ENCODE results near the gene CST7.

DNA sequence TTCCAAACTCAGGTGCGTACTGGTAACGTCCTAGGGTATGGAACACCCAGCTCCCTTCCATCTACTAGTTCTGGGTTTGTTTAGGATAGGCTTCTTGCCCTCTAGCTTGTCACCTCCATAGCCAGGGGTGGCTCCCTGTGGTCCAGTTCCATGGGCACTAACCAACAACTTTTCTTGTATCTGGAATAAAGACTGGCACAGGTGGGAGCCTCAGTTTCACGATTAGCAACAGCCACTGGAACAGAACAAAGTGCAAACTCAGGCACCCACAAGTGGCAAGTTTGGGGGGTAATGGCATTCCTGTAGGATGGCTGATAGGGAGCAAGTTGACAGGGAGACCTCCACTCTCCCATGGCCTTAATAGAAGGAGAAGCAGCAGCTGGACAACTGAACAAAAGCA is 49.1 kb downstream of the CST7 start:
- TF ChIP-seq, protein P1, sequence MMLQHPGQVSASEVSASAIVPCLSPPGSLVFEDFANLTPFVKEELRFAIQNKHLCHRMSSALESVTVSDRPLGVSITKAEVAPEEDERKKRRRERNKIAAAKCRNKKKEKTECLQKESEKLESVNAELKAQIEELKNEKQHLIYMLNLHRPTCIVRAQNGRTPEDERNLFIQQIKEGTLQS (CRISPR knock-in tag; conservative IDR thresholded peaks at IDR 0.05) = no peak
- TF ChIP-seq, protein P2, sequence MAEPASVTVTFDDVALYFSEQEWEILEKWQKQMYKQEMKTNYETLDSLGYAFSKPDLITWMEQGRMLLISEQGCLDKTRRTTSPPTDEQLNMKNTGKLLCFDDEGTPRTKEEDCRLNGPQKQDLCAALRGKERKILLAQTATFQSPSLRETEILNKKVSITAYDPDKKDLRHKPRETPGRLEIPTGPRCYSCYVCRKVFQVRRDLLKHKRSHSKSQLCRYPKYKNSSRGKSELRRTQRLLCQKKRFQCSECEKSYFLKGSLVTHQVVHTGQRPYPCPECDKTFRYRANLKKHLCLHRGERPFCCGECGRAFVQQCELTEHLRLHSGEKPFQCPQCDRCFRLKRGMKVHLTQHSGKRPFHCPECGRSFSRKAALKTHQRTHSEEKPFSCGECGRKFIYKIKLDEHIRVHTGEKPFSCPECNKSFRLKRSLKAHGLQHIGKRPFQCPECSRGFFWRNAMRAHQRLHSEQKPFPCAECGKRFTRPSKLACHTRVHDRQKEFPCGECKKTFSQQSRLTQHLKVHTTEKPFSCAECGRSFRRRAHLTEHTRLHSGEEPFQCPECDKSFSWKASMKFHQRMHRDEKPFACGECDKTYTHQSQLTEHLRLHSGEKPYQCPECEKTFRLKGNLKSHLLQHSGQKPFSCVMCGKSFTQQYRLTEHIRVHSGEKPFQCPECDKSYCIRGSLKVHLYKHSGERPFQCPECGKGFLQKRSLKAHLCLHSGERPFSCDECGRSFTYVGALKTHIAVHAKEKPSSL (CRISPR knock-in tag; conservative IDR thresholded peaks at IDR 0.05) = no peak
- TF ChIP-seq, protein P3, sequence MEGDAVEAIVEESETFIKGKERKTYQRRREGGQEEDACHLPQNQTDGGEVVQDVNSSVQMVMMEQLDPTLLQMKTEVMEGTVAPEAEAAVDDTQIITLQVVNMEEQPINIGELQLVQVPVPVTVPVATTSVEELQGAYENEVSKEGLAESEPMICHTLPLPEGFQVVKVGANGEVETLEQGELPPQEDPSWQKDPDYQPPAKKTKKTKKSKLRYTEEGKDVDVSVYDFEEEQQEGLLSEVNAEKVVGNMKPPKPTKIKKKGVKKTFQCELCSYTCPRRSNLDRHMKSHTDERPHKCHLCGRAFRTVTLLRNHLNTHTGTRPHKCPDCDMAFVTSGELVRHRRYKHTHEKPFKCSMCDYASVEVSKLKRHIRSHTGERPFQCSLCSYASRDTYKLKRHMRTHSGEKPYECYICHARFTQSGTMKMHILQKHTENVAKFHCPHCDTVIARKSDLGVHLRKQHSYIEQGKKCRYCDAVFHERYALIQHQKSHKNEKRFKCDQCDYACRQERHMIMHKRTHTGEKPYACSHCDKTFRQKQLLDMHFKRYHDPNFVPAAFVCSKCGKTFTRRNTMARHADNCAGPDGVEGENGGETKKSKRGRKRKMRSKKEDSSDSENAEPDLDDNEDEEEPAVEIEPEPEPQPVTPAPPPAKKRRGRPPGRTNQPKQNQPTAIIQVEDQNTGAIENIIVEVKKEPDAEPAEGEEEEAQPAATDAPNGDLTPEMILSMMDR (IDR thresholded peaks at IDR 0.05) = no peak
- TF ChIP-seq SP1 (CRISPR knock-in tag; conservative IDR thresholded peaks at IDR 0.05) = no peak
- TF ChIP-seq, protein P4, sequence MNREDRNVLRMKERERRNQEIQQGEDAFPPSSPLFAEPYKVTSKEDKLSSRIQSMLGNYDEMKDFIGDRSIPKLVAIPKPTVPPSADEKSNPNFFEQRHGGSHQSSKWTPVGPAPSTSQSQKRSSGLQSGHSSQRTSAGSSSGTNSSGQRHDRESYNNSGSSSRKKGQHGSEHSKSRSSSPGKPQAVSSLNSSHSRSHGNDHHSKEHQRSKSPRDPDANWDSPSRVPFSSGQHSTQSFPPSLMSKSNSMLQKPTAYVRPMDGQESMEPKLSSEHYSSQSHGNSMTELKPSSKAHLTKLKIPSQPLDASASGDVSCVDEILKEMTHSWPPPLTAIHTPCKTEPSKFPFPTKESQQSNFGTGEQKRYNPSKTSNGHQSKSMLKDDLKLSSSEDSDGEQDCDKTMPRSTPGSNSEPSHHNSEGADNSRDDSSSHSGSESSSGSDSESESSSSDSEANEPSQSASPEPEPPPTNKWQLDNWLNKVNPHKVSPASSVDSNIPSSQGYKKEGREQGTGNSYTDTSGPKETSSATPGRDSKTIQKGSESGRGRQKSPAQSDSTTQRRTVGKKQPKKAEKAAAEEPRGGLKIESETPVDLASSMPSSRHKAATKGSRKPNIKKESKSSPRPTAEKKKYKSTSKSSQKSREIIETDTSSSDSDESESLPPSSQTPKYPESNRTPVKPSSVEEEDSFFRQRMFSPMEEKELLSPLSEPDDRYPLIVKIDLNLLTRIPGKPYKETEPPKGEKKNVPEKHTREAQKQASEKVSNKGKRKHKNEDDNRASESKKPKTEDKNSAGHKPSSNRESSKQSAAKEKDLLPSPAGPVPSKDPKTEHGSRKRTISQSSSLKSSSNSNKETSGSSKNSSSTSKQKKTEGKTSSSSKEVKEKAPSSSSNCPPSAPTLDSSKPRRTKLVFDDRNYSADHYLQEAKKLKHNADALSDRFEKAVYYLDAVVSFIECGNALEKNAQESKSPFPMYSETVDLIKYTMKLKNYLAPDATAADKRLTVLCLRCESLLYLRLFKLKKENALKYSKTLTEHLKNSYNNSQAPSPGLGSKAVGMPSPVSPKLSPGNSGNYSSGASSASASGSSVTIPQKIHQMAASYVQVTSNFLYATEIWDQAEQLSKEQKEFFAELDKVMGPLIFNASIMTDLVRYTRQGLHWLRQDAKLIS (CRISPR knock-in tag; IDR thresholded peaks at IDR 0.05; ENCODE audit: borderline replicate concordance) = no peak
- no peak for TF ChIP-seq NR3C1 (CRISPR knock-in tag; conservative IDR thresholded peaks at IDR 0.05; ENCODE audit: low read depth)
- TF ChIP-seq, protein P5, sequence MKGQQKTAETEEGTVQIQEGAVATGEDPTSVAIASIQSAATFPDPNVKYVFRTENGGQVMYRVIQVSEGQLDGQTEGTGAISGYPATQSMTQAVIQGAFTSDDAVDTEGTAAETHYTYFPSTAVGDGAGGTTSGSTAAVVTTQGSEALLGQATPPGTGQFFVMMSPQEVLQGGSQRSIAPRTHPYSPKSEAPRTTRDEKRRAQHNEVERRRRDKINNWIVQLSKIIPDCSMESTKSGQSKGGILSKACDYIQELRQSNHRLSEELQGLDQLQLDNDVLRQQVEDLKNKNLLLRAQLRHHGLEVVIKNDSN (CRISPR knock-in tag; IDR thresholded peaks at IDR 0.05) = no peak
- TF ChIP-seq, protein P6, sequence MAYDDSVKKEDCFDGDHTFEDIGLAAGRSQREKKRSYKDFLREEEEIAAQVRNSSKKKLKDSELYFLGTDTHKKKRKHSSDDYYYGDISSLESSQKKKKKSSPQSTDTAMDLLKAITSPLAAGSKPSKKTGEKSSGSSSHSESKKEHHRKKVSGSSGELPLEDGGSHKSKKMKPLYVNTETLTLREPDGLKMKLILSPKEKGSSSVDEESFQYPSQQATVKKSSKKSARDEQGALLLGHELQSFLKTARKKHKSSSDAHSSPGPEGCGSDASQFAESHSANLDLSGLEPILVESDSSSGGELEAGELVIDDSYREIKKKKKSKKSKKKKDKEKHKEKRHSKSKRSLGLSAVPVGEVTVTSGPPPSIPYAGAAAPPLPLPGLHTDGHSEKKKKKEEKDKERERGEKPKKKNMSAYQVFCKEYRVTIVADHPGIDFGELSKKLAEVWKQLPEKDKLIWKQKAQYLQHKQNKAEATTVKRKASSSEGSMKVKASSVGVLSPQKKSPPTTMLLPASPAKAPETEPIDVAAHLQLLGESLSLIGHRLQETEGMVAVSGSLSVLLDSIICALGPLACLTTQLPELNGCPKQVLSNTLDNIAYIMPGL (CRISPR knock-in tag; IDR thresholded peaks at IDR 0.05) = no peak
- TF ChIP-seq, protein P7, sequence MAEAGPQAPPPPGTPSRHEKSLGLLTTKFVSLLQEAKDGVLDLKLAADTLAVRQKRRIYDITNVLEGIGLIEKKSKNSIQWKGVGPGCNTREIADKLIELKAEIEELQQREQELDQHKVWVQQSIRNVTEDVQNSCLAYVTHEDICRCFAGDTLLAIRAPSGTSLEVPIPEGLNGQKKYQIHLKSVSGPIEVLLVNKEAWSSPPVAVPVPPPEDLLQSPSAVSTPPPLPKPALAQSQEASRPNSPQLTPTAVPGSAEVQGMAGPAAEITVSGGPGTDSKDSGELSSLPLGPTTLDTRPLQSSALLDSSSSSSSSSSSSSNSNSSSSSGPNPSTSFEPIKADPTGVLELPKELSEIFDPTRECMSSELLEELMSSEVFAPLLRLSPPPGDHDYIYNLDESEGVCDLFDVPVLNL (CRISPR knock-in tag; IDR thresholded peaks at IDR 0.05; ENCODE audit: borderline replicate concordance, low read depth) = no peak
- TF ChIP-seq, protein P8, sequence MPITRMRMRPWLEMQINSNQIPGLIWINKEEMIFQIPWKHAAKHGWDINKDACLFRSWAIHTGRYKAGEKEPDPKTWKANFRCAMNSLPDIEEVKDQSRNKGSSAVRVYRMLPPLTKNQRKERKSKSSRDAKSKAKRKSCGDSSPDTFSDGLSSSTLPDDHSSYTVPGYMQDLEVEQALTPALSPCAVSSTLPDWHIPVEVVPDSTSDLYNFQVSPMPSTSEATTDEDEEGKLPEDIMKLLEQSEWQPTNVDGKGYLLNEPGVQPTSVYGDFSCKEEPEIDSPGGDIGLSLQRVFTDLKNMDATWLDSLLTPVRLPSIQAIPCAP (CRISPR knock-in tag; IDR thresholded peaks at IDR 0.05) = no peak
- TF ChIP-seq CBFB (CRISPR knock-in tag; IDR thresholded peaks at IDR 0.05; ENCODE audit: low read depth) = no peak
- TF ChIP-seq, protein P9, sequence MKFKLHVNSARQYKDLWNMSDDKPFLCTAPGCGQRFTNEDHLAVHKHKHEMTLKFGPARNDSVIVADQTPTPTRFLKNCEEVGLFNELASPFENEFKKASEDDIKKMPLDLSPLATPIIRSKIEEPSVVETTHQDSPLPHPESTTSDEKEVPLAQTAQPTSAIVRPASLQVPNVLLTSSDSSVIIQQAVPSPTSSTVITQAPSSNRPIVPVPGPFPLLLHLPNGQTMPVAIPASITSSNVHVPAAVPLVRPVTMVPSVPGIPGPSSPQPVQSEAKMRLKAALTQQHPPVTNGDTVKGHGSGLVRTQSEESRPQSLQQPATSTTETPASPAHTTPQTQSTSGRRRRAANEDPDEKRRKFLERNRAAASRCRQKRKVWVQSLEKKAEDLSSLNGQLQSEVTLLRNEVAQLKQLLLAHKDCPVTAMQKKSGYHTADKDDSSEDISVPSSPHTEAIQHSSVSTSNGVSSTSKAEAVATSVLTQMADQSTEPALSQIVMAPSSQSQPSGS (CRISPR knock-in tag; IDR thresholded peaks at IDR 0.05; ENCODE audit: borderline replicate concordance, low read depth) = no peak
